ENCODE measurements around the gene TTC39B.
"Not testable (repeated sequence)": the region's sequence is repeated elsewhere in the genome, so short reads cannot be mapped to it uniquely, and the experiment has no call there.

TTC39B gene

GRCh38 chr9:15306757-15307522 is at the start of gene TTC39B:
TSS of gene TTC39B (minus strand) at chr9:15307216. CDS start at chr9:15307125, 91 bp downstream.
- peak; percentile 55 for DNase-seq (ENCODE audit: low spot score)

- DNase-seq (ENCODE audit: low spot score), result no peak
Observed at GRCh38 chr9:15355669-15356068, 48.7 kb upstream of the TTC39B start.

GRCh38 chr9:15354713-15355112 is 47.7 kb upstream of the TTC39B start:
- no peak for DNase-seq (ENCODE audit: low spot score)

- DNase-seq (ENCODE audit: low spot score), result no peak
Observed at GRCh38 chr9:15353892-15354291, 46.9 kb upstream of the TTC39B start.

GRCh38 chr9:15352306-15352705 is 45.3 kb upstream of the TTC39B start:
- DNase-seq (ENCODE audit: low spot score), result no peak

GRCh38 chr9:15349892-15350761 is 43.1 kb upstream of the TTC39B start:
- no peak for DNase-seq (ENCODE audit: low spot score)

- no peak for DNase-seq (ENCODE audit: low spot score)
Observed at GRCh38 chr9:15346837-15347236, 39.8 kb upstream of the TTC39B start.

GRCh38 chr9:15344191-15344590 is 37.2 kb upstream of the TTC39B start:
- DNase-seq (ENCODE audit: low spot score), result no peak

GRCh38 chr9:15333376-15333881 is 26.4 kb upstream of the TTC39B start:
- no peak for DNase-seq (ENCODE audit: low spot score)

GRCh38 chr9:15332939-15333338 is 25.9 kb upstream of the TTC39B start:
- DNase-seq (ENCODE audit: low spot score), result no peak

- no peak for DNase-seq (ENCODE audit: low spot score)
Observed at GRCh38 chr9:15329539-15330109, 22.6 kb upstream of the TTC39B start.

- no peak for DNase-seq (ENCODE audit: low spot score)
Observed at GRCh38 chr9:15328946-15329345, 21.9 kb upstream of the TTC39B start.

- not testable (repeated sequence) for DNase-seq (ENCODE audit: low spot score)
Observed at GRCh38 chr9:15322695-15323094, 15.7 kb upstream of the TTC39B start.

- DNase-seq (ENCODE audit: low spot score), result not testable (repeated sequence)
Observed at GRCh38 chr9:15319661-15320060, 12.6 kb upstream of the TTC39B start.

- no peak for DNase-seq (ENCODE audit: low spot score)
Observed at GRCh38 chr9:15317836-15318235, 10.8 kb upstream of the TTC39B start.

GRCh38 chr9:15311607-15312006 is 4.6 kb upstream of the TTC39B start:
- no peak for DNase-seq (ENCODE audit: low spot score)

GRCh38 chr9:15310107-15310850 is 3.3 kb upstream of the TTC39B start:
- DNase-seq (ENCODE audit: low spot score), result no peak

GRCh38 chr9:15308511-15308910 is 1.5 kb upstream of the TTC39B start:
- DNase-seq (ENCODE audit: low spot score), result no peak

- DNase-seq (ENCODE audit: low spot score), result no peak
Observed at GRCh38 chr9:15307523-15307841, 466 bp upstream of the TTC39B start.

GRCh38 chr9:15306068-15306756 is 804 bp downstream of the TTC39B start:
- peak; percentile 15 for DNase-seq (ENCODE audit: low spot score)

GRCh38 chr9:15305470-15305869 is 1.5 kb downstream of the TTC39B start:
- DNase-seq (ENCODE audit: low spot score), result no peak

All from HuH-7.5 (cell line).